ENCODE results near the gene SLC27A2. TPM values are rescaled to one million over a fixed set of nuclear protein-coding genes. Genes with fewer than 3 reads are reported as not detected.

The SLC27A2 gene
- total and polyA plus RNA-seq, 7 donors: 0.01 to 0.04 TPM; not detected in 5

GRCh38 chr15:50137893-50138292, 44.1 kb upstream of the SLC27A2 start:
- no peak for DNase-seq
- H3K4me1 ChIP-seq: no peaks in the 10 kb centered on the region
- intact Hi-C loops (cut with DNase I): no loop called here
- H3K9me3 ChIP-seq: no peaks in the 10 kb centered on the region
- H3K4me3 ChIP-seq: no peak overlapping the region
- no peak overlapping the region for H3K27ac ChIP-seq
- no peak for ATAC-seq
- 90 to 98% (median 94%) methylated on average over 2 of the region's 2 CpGs for WGBS, 3 donors
- H3K27me3 ChIP-seq (ENCODE audit: insufficient read depth in 3 of 3, low read length in 2 of 3): no peaks in the 10 kb centered on the region
- no peaks in the 10 kb centered on the region for H3K36me3 ChIP-seq (ENCODE audit: insufficient read depth in 1 of 2, low read depth in 1 of 2)
- TF ChIP-seq CTCF (IDR thresholded peaks at IDR 0.05): no peak

GRCh38 chr15:50138391-50138790, 43.6 kb upstream of the SLC27A2 start:
- DNase-seq (no peak), ATAC-seq (no peak)
- Histone ChIP-seq H3K4me1 (no peaks in the 10 kb centered on the region), H3K36me3 (ENCODE audit: insufficient read depth in 1 of 2, low read depth in 1 of 2) (no peaks in the 10 kb centered on the region), H3K27ac (no peak overlapping the region), H3K4me3 (no peak overlapping the region), H3K27me3 (ENCODE audit: insufficient read depth in 3 of 3, low read length in 2 of 3) (no peaks in the 10 kb centered on the region), H3K9me3 (no peaks in the 10 kb centered on the region)
- no peak for TF ChIP-seq CTCF (IDR thresholded peaks at IDR 0.05)
- intact Hi-C loops (cut with DNase I): no loop called here

- no peak for TF ChIP-seq CTCF (IDR thresholded peaks at IDR 0.05)
- ATAC-seq (no peak), DNase-seq (no peak)
- Histone ChIP-seq H3K4me1 (no peaks in the 10 kb centered on the region), H3K27me3 (ENCODE audit: insufficient read depth in 3 of 3, low read length in 2 of 3) (no peaks in the 10 kb centered on the region), H3K9me3 (no peaks in the 10 kb centered on the region), H3K36me3 (ENCODE audit: insufficient read depth in 1 of 2, low read depth in 1 of 2) (no peaks in the 10 kb centered on the region), H3K27ac (no peak overlapping the region), H3K4me3 (no peak overlapping the region)
- intact Hi-C loops (cut with DNase I): loop anchor here (5.0 to 10.0 kb wide), 4 partner anchors 715 to 1278 kb away; partner anchors contain the start of gene FGF7 (in 1 of the 2)
- 0 to 9% (median 0%) methylated on average over 1 of the region's 1 CpG for WGBS, 3 donors
Measured at GRCh38 chr15:50140098-50140497, 41.9 kb upstream of the SLC27A2 start.

- Histone ChIP-seq H3K4me3 (no peak overlapping the region), H3K27ac (no peak overlapping the region), H3K9me3 (no peaks in the 10 kb centered on the region), H3K4me1 (no peaks in the 10 kb centered on the region), H3K27me3 (ENCODE audit: insufficient read depth in 3 of 3, low read length in 2 of 3) (no peaks in the 10 kb centered on the region), H3K36me3 (ENCODE audit: insufficient read depth in 1 of 2, low read depth in 1 of 2) (no peaks in the 10 kb centered on the region)
- no peak for ATAC-seq
- DNase-seq: no peak
- WGBS, 3 donors: 68 to 74% (median 72%) methylated on average over 3 of the region's 3 CpGs
- intact Hi-C loops (cut with DNase I): loop anchor here (5.0 to 10.0 kb wide), 4 partner anchors 716 to 1279 kb away; partner anchors contain the start of gene FGF7 (in 1 of the 2)
- no peak for TF ChIP-seq CTCF (IDR thresholded peaks at IDR 0.05)
Measured at GRCh38 chr15:50140983-50141382, 41.0 kb upstream of the SLC27A2 start.

- no peak overlapping the region for H3K27ac ChIP-seq
- 79 to 95% (median 94%) methylated on average over 5 of the region's 5 CpGs for WGBS, 3 donors
- ATAC-seq (no peak), DNase-seq (no peak)
- no peaks in the 10 kb centered on the region for H3K4me1 ChIP-seq
- no peak for TF ChIP-seq CTCF (IDR thresholded peaks at IDR 0.05)
- H3K9me3 ChIP-seq: no peaks in the 10 kb centered on the region
- no peaks in the 10 kb centered on the region for H3K27me3 ChIP-seq (ENCODE audit: insufficient read depth in 3 of 3, low read length in 2 of 3)
- H3K36me3 ChIP-seq (ENCODE audit: insufficient read depth in 1 of 2, low read depth in 1 of 2): no peaks in the 10 kb centered on the region
- intact Hi-C loops (cut with DNase I): loop anchor here (2.0 to 10.0 kb wide), 5 partner anchors 717 to 1280 kb away; partner anchors contain the start of gene FGF7 (in 1 of the 2)
- H3K4me3 ChIP-seq: no peak overlapping the region
Measured at GRCh38 chr15:50141856-50142255, 40.1 kb upstream of the SLC27A2 start.
